HUES6 (cell line): ENCODE results near the gene NT5C2.

Experiments used
- H3K27ac ChIP-seq: 2 replicates; pipeline ENCODE4 v1.7.0; 2013; ENCODE audit warnings: low read depth, mild to moderate bottlenecking, low read length, inconsistent platforms
- H3K27me3 ChIP-seq: 2 replicates; pipeline ENCODE4 v1.6.1; 2013; ENCODE audit warnings: low read length; ENCODE audit not compliant: control insufficient read depth, insufficient read depth
- H3K36me3 ChIP-seq: 2 replicates; pipeline ENCODE4 v1.6.1; 2013; ENCODE audit warnings: low read length; ENCODE audit not compliant: control insufficient read depth, insufficient read depth
- H3K4me1 ChIP-seq: 2 replicates; pipeline ENCODE4 v1.6.1; 2013; ENCODE audit warnings: low read length; ENCODE audit not compliant: control insufficient read depth, insufficient read depth
- H3K4me3 ChIP-seq: 2 replicates; pipeline ENCODE4 v1.5.1; 2013; ENCODE audit warnings: low read depth, low read length
- H3K9ac ChIP-seq: one replicate; pipeline ENCODE4 v1.6.1; 2013; ENCODE audit warnings: mild to moderate bottlenecking, low read length
- H3K9me3 ChIP-seq: 2 replicates; pipeline ENCODE4 v1.6.1; 2013; ENCODE audit warnings: low read depth, low read length; ENCODE audit not compliant: control insufficient read depth, insufficient read depth

The NT5C2 gene

DNA sequence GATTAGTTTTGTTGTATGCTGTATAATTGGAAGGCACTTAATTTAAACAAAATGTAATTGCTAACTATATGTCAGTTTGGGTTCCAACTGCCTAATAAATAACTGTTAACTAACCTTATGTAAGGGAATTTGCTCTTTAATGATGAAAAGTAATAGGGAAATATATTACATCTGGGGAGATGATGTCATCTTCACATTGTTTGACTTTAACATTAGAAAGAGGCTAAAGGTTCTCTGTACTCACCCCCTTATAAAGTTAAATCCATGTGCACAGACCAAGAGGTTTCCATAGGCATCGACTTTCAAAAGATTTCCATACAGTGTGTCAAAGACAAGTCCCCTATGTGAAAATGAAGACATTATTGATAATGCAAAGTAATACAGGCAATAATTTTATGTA, 87.6 kb downstream of the NT5C2 start:
- H3K9me3 ChIP-seq = no peaks in the 10 kb centered on the region
- no peak overlapping the region for H3K4me3 ChIP-seq
- H3K9ac ChIP-seq = no peak overlapping the region
- peaks cover 8% of the 10 kb centered on the region; the same call in 1 of the 2 replicates for H3K4me1 ChIP-seq
- no peak overlapping the region for H3K27ac ChIP-seq
- no peaks in the 10 kb centered on the region for H3K27me3 ChIP-seq
- peaks cover 36% of the 10 kb centered on the region for H3K36me3 ChIP-seq

DNA sequence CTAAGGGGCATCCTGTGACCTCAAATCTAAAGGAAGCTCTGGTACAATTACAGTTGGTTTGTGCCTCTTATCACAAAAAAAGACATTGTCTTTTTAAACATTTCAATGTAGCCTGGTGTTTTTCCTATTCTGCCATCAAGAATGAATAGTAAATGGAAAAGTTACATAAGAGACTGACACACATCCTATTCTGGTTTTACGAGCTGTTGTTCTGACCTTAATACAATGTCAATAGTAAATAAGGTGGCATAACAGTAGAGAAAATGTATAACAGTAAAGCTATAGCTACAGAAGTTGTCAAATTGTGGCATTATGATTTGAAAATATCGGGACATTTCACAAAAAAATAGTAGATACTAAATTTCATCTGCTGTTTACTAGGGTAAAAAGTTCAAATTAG, 88.4 kb downstream of the NT5C2 start:
- H3K27ac ChIP-seq = no peak overlapping the region
- no peak overlapping the region for H3K9ac ChIP-seq
- H3K36me3 ChIP-seq = peaks cover 43% of the 10 kb centered on the region
- no peaks in the 10 kb centered on the region for H3K27me3 ChIP-seq
- no peaks in the 10 kb centered on the region for H3K9me3 ChIP-seq
- no peak overlapping the region for H3K4me3 ChIP-seq
- H3K4me1 ChIP-seq = peaks cover 8% of the 10 kb centered on the region; the same call in 1 of the 2 replicates

DNA sequence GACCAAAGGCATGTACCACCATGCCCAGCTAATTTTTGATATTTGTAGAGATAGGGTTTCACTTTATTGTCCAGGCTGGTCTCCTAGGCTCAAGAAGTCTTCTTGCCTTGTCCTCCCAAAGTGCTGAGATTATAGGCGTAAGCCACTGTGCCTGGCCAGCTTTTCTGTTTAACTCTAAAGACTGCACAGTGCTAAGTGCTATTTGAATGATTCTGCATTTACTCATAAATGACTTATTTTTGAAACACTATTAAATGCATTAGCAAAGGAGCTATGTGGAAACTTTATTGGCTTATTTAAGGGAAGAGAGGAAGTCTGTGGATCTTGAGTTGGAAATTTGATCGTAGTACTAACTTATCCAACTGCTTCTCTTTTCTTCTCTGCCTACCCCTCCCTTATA, 89.1 kb downstream of the NT5C2 start:
- Histone ChIP-seq H3K27me3 (no peaks in the 10 kb centered on the region), H3K36me3 (peaks cover 51% of the 10 kb centered on the region), H3K9me3 (no peaks in the 10 kb centered on the region), H3K4me1 (peaks cover 8% of the 10 kb centered on the region; the same call in 1 of the 2 replicates), H3K27ac (no peak overlapping the region), H3K4me3 (no peak overlapping the region), H3K9ac (no peak overlapping the region)

DNA sequence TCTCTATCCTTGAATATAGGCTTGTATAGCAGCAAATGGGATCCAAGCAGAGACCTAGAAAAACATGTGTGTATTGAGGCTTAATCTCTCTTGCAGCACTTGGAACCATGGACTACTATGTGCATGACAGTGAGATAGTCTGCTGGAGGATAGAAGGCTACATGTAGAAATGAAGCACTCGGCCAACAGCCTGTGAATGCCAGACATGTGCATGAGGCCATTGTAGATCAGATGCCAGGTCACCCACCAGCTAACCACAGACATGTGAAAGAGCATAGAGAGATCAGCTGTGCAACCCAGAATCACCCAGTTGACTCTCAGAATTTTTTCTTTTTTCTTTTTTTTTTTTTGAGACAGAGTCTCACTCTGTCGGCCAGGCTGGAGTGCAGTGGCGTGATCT, 90.9 kb downstream of the NT5C2 start:
- H3K36me3 ChIP-seq = peaks cover 68% of the 10 kb centered on the region
- H3K27me3 ChIP-seq = no peaks in the 10 kb centered on the region
- peaks cover 8% of the 10 kb centered on the region; the same call in 1 of the 2 replicates for H3K4me1 ChIP-seq
- H3K27ac ChIP-seq = no peak overlapping the region
- no peaks in the 10 kb centered on the region for H3K9me3 ChIP-seq
- no peak overlapping the region for H3K9ac ChIP-seq
- no peak overlapping the region for H3K4me3 ChIP-seq

DNA sequence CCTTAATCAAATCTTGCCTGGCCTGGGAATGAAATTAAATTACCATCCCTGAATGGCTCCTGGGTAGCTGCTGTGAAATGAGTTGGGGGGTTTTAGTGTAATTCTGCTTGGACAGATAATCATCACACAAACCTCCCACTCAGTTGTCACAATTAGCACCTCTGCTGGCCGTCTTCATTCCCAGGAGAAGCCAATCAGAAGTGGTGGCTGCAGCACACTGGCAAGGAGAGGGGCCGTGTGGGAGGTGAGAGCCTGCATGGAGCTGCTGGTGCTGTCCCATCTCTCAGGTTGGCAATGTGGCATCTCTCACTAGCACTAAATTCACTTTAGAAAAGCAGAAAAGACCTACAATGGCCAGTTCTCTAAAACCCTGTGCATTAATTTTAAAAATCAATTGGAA, 92.5 kb downstream of the NT5C2 start:
- H3K4me1 ChIP-seq = peaks cover 8% of the 10 kb centered on the region; the same call in 1 of the 2 replicates
- peaks cover 74% of the 10 kb centered on the region for H3K36me3 ChIP-seq
- H3K27ac ChIP-seq = no peak overlapping the region
- H3K9ac ChIP-seq = no peak overlapping the region
- no peak overlapping the region for H3K4me3 ChIP-seq
- H3K9me3 ChIP-seq = no peaks in the 10 kb centered on the region
- no peaks in the 10 kb centered on the region for H3K27me3 ChIP-seq

DNA sequence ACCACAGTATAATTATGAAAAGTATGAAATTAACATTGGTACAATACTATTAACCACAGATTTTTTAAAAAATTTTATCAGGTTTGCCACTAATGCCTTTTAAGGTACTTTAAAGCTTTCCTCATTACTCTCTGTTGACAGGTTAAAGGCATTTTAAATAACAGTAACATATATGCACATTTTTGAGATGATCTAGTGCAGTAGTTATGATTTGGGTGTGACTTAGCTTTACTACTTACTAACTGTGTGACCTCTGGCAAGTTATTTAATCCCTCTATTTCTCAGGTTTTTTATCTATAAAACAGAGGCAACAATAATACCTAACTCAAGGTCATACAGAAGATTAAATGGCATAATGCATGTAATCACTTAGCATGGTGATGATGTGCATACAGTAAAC, 94.8 kb downstream of the NT5C2 start:
- Histone ChIP-seq H3K4me1 (peaks cover 8% of the 10 kb centered on the region; the same call in 1 of the 2 replicates), H3K4me3 (no peak overlapping the region), H3K9ac (no peak overlapping the region), H3K27me3 (no peaks in the 10 kb centered on the region), H3K27ac (no peak overlapping the region), H3K36me3 (peaks cover 82% of the 10 kb centered on the region), H3K9me3 (no peaks in the 10 kb centered on the region)

DNA sequence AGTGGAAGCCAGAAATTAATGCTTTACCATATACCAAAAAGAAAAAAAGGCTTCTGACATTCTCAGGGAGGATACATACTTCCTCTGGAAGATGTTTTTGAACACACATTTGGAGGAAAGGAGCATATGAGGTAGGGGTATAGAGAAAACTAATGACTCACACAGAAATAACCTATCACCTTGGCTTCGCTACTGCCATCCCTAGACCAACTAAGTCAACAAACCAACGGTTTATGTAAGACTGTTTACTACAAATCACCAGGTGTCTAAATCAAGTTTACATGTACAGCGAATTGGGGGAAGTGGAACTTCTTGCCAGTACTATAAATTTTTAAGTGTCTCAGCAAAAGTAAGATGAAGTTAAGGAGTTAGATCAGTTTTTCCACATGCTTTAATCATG, 96.9 kb downstream of the NT5C2 start:
- H3K27ac ChIP-seq = no peak overlapping the region
- no peak overlapping the region for H3K4me3 ChIP-seq
- no peaks in the 10 kb centered on the region for H3K27me3 ChIP-seq
- no peaks in the 10 kb centered on the region for H3K9me3 ChIP-seq
- no peak overlapping the region for H3K9ac ChIP-seq
- peaks cover 93% of the 10 kb centered on the region for H3K36me3 ChIP-seq
- no peaks in the 10 kb centered on the region for H3K4me1 ChIP-seq

DNA sequence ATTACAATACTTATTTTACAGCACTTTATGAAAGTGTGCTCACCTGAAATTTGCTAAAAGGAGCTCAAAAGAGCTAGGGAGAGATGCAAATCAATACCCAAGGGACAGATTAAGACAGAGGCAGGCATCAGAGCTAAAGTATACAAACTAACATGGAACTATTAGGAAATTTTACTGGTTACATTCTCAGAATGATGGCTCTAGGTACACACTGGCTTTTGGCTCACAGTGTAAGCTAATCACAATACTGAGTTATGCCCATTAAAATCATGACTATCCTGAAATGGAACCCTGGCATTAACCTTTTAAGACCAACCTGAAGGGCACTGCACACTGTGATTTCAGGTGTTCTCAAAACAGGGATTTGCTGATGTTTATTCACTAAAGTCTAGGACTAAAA, 98.1 kb downstream of the NT5C2 start:
- Histone ChIP-seq H3K4me3 (no peak overlapping the region), H3K4me1 (no peaks in the 10 kb centered on the region), H3K27ac (no peak overlapping the region), H3K9me3 (no peaks in the 10 kb centered on the region), H3K27me3 (no peaks in the 10 kb centered on the region), H3K36me3 (peaks cover 93% of the 10 kb centered on the region), H3K9ac (no peak overlapping the region)

DNA sequence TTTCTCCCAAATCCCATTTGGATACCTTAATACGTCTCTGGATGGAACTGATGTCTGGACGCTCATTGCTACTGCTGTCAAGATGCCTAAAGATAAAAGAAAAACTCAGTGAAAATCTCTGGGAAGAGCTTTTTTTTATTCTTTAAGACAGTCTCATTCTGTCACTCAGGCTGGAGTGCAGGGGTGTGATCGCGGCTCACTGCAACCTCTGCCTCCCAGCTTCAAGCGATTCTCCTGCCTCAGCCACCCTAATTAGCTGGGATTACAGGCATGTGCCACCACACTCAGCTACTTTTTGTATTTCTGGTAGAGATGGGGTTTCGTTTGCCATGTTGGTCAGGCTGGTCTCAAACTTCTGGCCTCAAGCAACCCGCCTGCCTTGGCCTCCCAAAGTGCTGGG, 102.2 kb downstream of the NT5C2 start:
- H3K27me3 ChIP-seq = no peaks in the 10 kb centered on the region
- no peak overlapping the region for H3K4me3 ChIP-seq
- H3K27ac ChIP-seq = no peak overlapping the region
- no peaks in the 10 kb centered on the region for H3K4me1 ChIP-seq
- H3K36me3 ChIP-seq = peaks cover 93% of the 10 kb centered on the region
- no peaks in the 10 kb centered on the region for H3K9me3 ChIP-seq
- H3K9ac ChIP-seq = no peak overlapping the region

DNA sequence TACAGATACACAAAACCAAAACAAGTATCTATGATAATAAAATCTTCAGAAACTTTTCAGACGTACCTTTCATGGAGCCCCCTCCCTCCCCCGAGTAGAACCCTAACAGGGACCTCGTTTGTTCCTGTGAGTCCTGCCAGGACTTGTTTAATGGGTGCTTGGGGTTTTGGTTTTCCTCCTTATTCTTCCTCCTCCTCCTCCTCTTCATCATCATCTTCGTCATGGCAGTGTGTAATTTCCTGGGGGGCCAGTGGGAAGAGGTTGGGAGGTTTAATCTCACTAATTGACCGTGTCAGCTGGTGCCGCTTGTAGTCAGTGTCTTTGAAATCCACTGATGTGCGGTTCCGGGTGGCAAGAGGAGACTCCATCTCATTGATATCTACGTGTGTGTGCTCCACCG, 103.6 kb downstream of the NT5C2 start:
- Histone ChIP-seq H3K4me1 (no peaks in the 10 kb centered on the region), H3K27ac (no peak overlapping the region), H3K9ac (no peak overlapping the region), H3K36me3 (peaks cover 94% of the 10 kb centered on the region), H3K27me3 (no peaks in the 10 kb centered on the region), H3K9me3 (no peaks in the 10 kb centered on the region), H3K4me3 (no peak overlapping the region)

DNA sequence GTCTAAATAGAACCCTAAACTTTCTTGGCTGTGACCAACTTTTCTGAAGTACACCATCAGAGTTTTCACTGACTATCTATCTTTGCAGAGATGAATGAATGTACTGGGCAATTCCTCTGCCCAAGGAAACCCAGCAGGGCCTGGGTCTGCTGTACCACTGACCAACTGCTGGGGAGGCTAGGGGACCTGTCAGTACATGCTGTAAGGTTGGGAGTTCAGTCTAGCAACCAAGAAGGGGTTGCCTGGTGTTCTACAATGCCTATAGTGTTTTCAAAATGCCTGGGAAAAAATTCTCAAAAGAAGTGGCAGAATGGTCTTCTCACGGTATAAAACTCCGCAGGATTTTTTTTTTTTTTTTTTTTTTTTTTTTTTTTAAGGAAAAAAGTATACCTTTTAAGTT, 106.3 kb downstream of the NT5C2 start:
- H3K4me1 ChIP-seq = no peaks in the 10 kb centered on the region
- no peak overlapping the region for H3K27ac ChIP-seq
- no peak overlapping the region for H3K9ac ChIP-seq
- H3K9me3 ChIP-seq = no peaks in the 10 kb centered on the region
- no peak overlapping the region for H3K4me3 ChIP-seq
- H3K36me3 ChIP-seq = peaks cover 77% of the 10 kb centered on the region
- H3K27me3 ChIP-seq = no peaks in the 10 kb centered on the region

DNA sequence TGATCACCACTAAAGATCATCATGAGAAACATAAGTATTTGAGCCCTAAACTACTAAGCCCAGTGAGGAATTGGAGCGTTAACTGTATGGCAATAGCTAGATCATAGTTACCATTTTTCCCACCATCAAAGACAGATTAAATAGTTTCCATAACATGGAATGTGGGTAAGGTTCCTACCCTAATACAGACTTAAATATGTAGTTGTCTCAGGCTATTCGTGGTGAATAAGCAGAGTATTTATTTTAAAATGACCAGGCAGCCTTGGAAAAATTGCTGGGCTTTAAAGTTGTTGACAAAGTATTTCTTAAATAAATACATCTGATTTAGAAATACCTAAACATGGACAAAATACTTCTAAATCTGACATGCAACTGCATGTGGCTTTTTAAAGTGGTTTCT, 106.8 kb downstream of the NT5C2 start:
- H3K4me1 ChIP-seq = no peaks in the 10 kb centered on the region
- H3K9me3 ChIP-seq = no peaks in the 10 kb centered on the region
- peaks cover 71% of the 10 kb centered on the region for H3K36me3 ChIP-seq
- no peak overlapping the region for H3K27ac ChIP-seq
- no peaks in the 10 kb centered on the region for H3K27me3 ChIP-seq
- H3K4me3 ChIP-seq = no peak overlapping the region
- H3K9ac ChIP-seq = no peak overlapping the region
